IMR-90 (cell line): ENCODE data around the gene STRA6. TPM values are rescaled to one million over a fixed set of nuclear protein-coding genes. Genes with fewer than 3 reads are reported as not detected.
A peak's percentile ranks its signal among the peaks of the same experiment; 100 is the strongest.

Experiments
- ATAC-seq: fragments of 200-7000 bp; cut with Tn5 transposase; 2 replicates; pipeline ENCODE4 v1.9.1; 2020; ENCODE audit warnings: low read depth, mild to moderate bottlenecking, moderate library complexity
- BruUV-seq: library from RNA; stranded (reverse); fragments of 400-500 nt; replicated peaks from 2 replicates; lab custom pipeline; 2021; lab: Mats Ljungman, UMichigan
- CTCF ChIA-PET: fragments of 300-600 bp; formaldehyde crosslinking; extraction: SDS; loops from one replicate; lab custom pipeline; 2021; ENCODE audit warnings: antibody characterized with exemption; lab: Yijun Ruan, JAX
- POLR2A ChIA-PET: fragments of 300-600 bp; sonication (Branson Sonifier 250); formaldehyde crosslinking; loops from one replicate; lab custom pipeline; 2022; ENCODE audit warnings: antibody characterized with exemption; ENCODE audit not compliant: unreplicated experiment; lab: Charles Lee
- DNase-seq: peaks from one replicate; pipeline ENCODE4 v3.0.0; 2013
- H2AFZ ChIP-seq: replicated peaks from 2 replicates; pipeline ENCODE3; 2013; ENCODE audit warnings: low read length, mild to moderate bottlenecking; ENCODE audit not compliant: poor library complexity
- H2AK5ac ChIP-seq: 2 replicates; pipeline ENCODE4 v1.6.1; 2013; ENCODE audit warnings: low read depth, low read length, inconsistent platforms
- H2AK9ac ChIP-seq: replicated peaks from 2 replicates; pipeline ENCODE3; 2013; ENCODE audit warnings: mild to moderate bottlenecking, low read depth, low read length, moderate library complexity; ENCODE audit not compliant: poor library complexity
- H2BK120ac ChIP-seq: 2 replicates; pipeline ENCODE4 v1.6.1; 2013; ENCODE audit warnings: low read depth, low read length, inconsistent platforms
- H2BK15ac ChIP-seq: 3 replicates; pipeline ENCODE4 v1.6.1; 2013; ENCODE audit warnings: low read depth, low read length, inconsistent platforms
- H2BK20ac ChIP-seq: 2 replicates; pipeline ENCODE4 v1.6.1; 2013; ENCODE audit warnings: low read depth, mild to moderate bottlenecking, inconsistent platforms, low read length, moderate library complexity
- H2BK5ac ChIP-seq: 2 replicates; pipeline ENCODE4 v1.6.1; 2013; ENCODE audit warnings: mild to moderate bottlenecking, low read depth, low read length, inconsistent platforms; ENCODE audit not compliant: poor library complexity, severe bottlenecking
- H3K14ac ChIP-seq: replicated peaks from 2 replicates; pipeline ENCODE4 v1.6.1; 2013; ENCODE audit warnings: low read depth, low read length, inconsistent platforms
- H3K18ac ChIP-seq: 2 replicates; pipeline ENCODE4 v1.6.1; 2013; ENCODE audit warnings: low read depth, low read length, control low read depth
- H3K23ac ChIP-seq: 2 replicates; pipeline ENCODE4 v1.6.1; 2013; ENCODE audit warnings: low read depth, low read length, inconsistent platforms
- H3K27ac ChIP-seq: 2 replicates; pipeline ENCODE4 v1.5.1; 2013; ENCODE audit warnings: mild to moderate bottlenecking, control low read depth, low read length; ENCODE audit not compliant: insufficient read depth
- H3K27me3 ChIP-seq: 2 replicates; pipeline ENCODE4 v1.6.1; 2013; ENCODE audit warnings: low read length; ENCODE audit not compliant: control insufficient read depth, insufficient read depth
- H3K36me3 ChIP-seq: 2 replicates; pipeline ENCODE4 v1.6.1; 2013; ENCODE audit warnings: low read length, mixed read lengths; ENCODE audit not compliant: control insufficient read depth, insufficient read depth
- H3K4ac ChIP-seq: 2 replicates; pipeline ENCODE4 v1.6.1; 2013; ENCODE audit warnings: low read depth, low read length, inconsistent platforms
- H3K4me1 ChIP-seq: 2 replicates; pipeline ENCODE4 v1.6.1; 2013; ENCODE audit warnings: low read length, mixed read lengths; ENCODE audit not compliant: control insufficient read depth, insufficient read depth
- H3K4me2 ChIP-seq: 2 replicates; pipeline ENCODE4 v1.6.1; 2013; ENCODE audit warnings: low read depth, mild to moderate bottlenecking, control low read depth, low read length, moderate library complexity
- H3K4me3 ChIP-seq: 2 replicates; pipeline ENCODE4 v1.5.1; 2013; ENCODE audit warnings: low read depth, mild to moderate bottlenecking, control low read depth, low read length, moderate library complexity; ENCODE audit not compliant: insufficient read depth
- H3K56ac ChIP-seq: 2 replicates; pipeline ENCODE4 v1.6.1; 2013; ENCODE audit warnings: low read length, inconsistent platforms; ENCODE audit not compliant: insufficient read depth; ENCODE audit errors: extremely low read depth
- H3K79me1 ChIP-seq, 2 experiments: 2 replicates each; pipeline ENCODE4 v1.6.1; 2013; ENCODE audit warnings: low read length in 2 of 2, inconsistent platforms in 1 of 2, low read depth in 1 of 2
- H3K9ac ChIP-seq: 2 replicates; pipeline ENCODE4 v1.6.1; 2013; ENCODE audit warnings: low read depth, low read length, control low read depth
- H3K9me1 ChIP-seq: 2 replicates; pipeline ENCODE4 v1.6.1; 2013; ENCODE audit warnings: low read length, inconsistent platforms; ENCODE audit not compliant: insufficient read depth
- H3K9me3 ChIP-seq: 2 replicates; pipeline ENCODE4 v1.6.1; 2013; ENCODE audit warnings: low read length; ENCODE audit not compliant: control insufficient read depth, insufficient read depth
- H4K20me1 ChIP-seq: 2 replicates; pipeline ENCODE4 v1.6.1; 2013; ENCODE audit warnings: low read length, inconsistent platforms; ENCODE audit not compliant: insufficient read depth
- H4K5ac ChIP-seq: 2 replicates; pipeline ENCODE4 v1.6.1; 2013; ENCODE audit warnings: mild to moderate bottlenecking, low read depth, low read length, control low read depth
- H4K8ac ChIP-seq, 2 experiments: 2 replicates each; pipeline ENCODE4 v1.6.1; 2013; ENCODE audit warnings: low read depth in 2 of 2, low read length in 2 of 2, control low read depth in 1 of 2, inconsistent platforms in 1 of 2
- H4K91ac ChIP-seq: 2 replicates; pipeline ENCODE4 v1.6.1; 2013; ENCODE audit warnings: low read depth, low read length, inconsistent platforms; ENCODE audit not compliant: insufficient read depth
- CEBPB ChIP-seq: IDR thresholded peaks from 2 replicates; pipeline ENCODE4 v1.6.1; 2012; ENCODE audit warnings: low read depth, low read length, improper control_type of control experiment
- FOS ChIP-seq: fragments of 150-350 bp; IDR thresholded peaks from 2 replicates; pipeline ENCODE4 v1.6.1; 2016; ENCODE audit warnings: low read depth, low read length
- MAFK ChIP-seq: IDR thresholded peaks from 2 replicates; pipeline ENCODE4 v1.6.1; 2012; ENCODE audit warnings: low read depth, low read length, improper control_type of control experiment
- POLR2A ChIP-seq: IDR thresholded peaks from 2 replicates; pipeline ENCODE4 v1.6.1; 2012; ENCODE audit warnings: mild to moderate bottlenecking, low read depth, low read length
- RAD21 ChIP-seq: IDR thresholded peaks from 2 replicates; pipeline ENCODE4 v1.6.1; 2012; ENCODE audit warnings: low read length, improper control_type of control experiment
- RCOR1 ChIP-seq: IDR thresholded peaks from 2 replicates; pipeline ENCODE4 v1.6.1; 2012; ENCODE audit warnings: mild to moderate bottlenecking, low read length, improper control_type of control experiment; ENCODE audit not compliant: insufficient replicate concordance
- RFX5 ChIP-seq: IDR thresholded peaks from 2 replicates; pipeline ENCODE4 v1.8.0; 2012; ENCODE audit warnings: low read depth, mild to moderate bottlenecking, low read length, moderate library complexity
- WGBS, 2 experiments: methylation state at CpG; one replicate each; pipeline versions ENCODE4 v1.1.5 to v1.1.7; 2013; ENCODE audit warnings: missing lambda C conversion rate in 2 of 2; ENCODE audit not compliant: insufficient read length in 1 of 2; ENCODE audit errors: extremely low coverage in 2 of 2; 5-methylcytosine and 5-hydroxymethylcytosine counted together
- dilution Hi-C: fragments of 300-500 bp; cut with HindIII; formaldehyde crosslinking; loops from one replicate; pipeline ENCODE4 v1.14.3; 2018; ENCODE audit warnings: low sequenced_read_pairs; ENCODE audit not compliant: unreplicated experiment
- in situ Hi-C: fragments of 300-500 bp; cut with MboI; formaldehyde crosslinking; loops from 3 replicates; pipeline ENCODE4 v1.14.3; 2019; ENCODE audit warnings: low sequenced_read_pairs, inconsistent platforms, mixed read lengths
- intact Hi-C: fragments of 100-400 bp; cut with micrococcal nuclease; formaldehyde crosslinking; loops from 2 replicates; pipeline ENCODE4 v1.10.0; 2022
- polyA plus RNA-seq, 3 experiments: library from polyadenylated mRNA; depleted of rRNA; stranded (reverse); fragments of >200 nt; gene quantifications; 2 replicates each; pipeline ENCODE4 v1.2.3, GENCODE V29; 2012; ENCODE audit warnings: low replicate concordance in 1 of 3
- total RNA-seq: library from RNA; depleted of rRNA; stranded (reverse); fragments of >200 nt; gene quantifications from 2 replicates; pipeline ENCODE4 v1.2.3, GENCODE V29; 2012
- TF ChIP-seq, protein P1 (sequence below): fragments of 150-350 bp; IDR thresholded peaks from 2 replicates; pipeline ENCODE4 v1.6.1; 2017; ENCODE audit warnings: mild to moderate bottlenecking, antibody characterized with exemption, low read length, low read depth

STRA6 gene
- total and polyA plus RNA-seq, 2 of the 4 experiments (the other 2 are of a cell fraction): 0.17 TPM; not detected in 1

- Histone ChIP-seq H3K9me3 (no peaks in the 10 kb centered on the region), H3K18ac (no peak overlapping the region), H3K4me2 (no peak overlapping the region), H3K56ac (no peak overlapping the region), H3K36me3 (no peaks in the 10 kb centered on the region), H2BK20ac (no peak overlapping the region), H2AFZ (peak overlapping the region; percentile 8), H3K4me1 (peaks cover 5% of the 10 kb centered on the region; the same call in 1 of the 2 replicates), H3K27me3 (peaks cover 17% of the 10 kb centered on the region), H3K4ac (no peak overlapping the region), H3K4me3 (no peak overlapping the region), H4K5ac (no peak overlapping the region), H4K20me1 (no peaks in the 10 kb centered on the region), H4K8ac (no peak overlapping the region), H3K23ac (no peak overlapping the region), H2BK5ac (no peak overlapping the region), H3K9ac (no peak overlapping the region), H3K27ac (no peak overlapping the region), H3K14ac (no peak overlapping the region), H2BK120ac (no peak overlapping the region), H2AK9ac (no peak overlapping the region), H2BK15ac (no peak overlapping the region), H4K91ac (no peak overlapping the region), H2AK5ac (no peak overlapping the region), H3K79me1 (no peaks in the 10 kb centered on the region), H3K9me1 (peaks cover 5% of the 10 kb centered on the region; the same call in 1 of the 2 replicates)
- ChIA-PET CTCF (no interaction called here), POLR2A (no interaction called here)
- no peak for ATAC-seq
- intact Hi-C loops: no loop called here
- dilution Hi-C loops: no loop called here
- in situ Hi-C loops: no loop called here
- WGBS, 2 experiments: 80% methylated on average over 1 of the region's 6 CpGs; no CpG with 5 or more reads in 1 of the 2 experiments
- TF ChIP-seq FOS: no peak
- TF ChIP-seq MAFK: no peak
- no peak for TF ChIP-seq RCOR1
- no peak for TF ChIP-seq CEBPB
- no peak for TF ChIP-seq RFX5
- no peak for TF ChIP-seq RAD21
- no peak for TF ChIP-seq POLR2A
- TF ChIP-seq, protein P1, sequence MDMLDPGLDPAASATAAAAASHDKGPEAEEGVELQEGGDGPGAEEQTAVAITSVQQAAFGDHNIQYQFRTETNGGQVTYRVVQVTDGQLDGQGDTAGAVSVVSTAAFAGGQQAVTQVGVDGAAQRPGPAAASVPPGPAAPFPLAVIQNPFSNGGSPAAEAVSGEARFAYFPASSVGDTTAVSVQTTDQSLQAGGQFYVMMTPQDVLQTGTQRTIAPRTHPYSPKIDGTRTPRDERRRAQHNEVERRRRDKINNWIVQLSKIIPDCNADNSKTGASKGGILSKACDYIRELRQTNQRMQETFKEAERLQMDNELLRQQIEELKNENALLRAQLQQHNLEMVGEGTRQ: no peak
- no peak for DNase-seq
- BruUV-seq: no TSS peak
Observed at GRCh38 chr15:74239051-74239705, 36.6 kb upstream of the STRA6 start.
